COR-L47 (cell line): Measurements from ENCODE around the gene KLHL29.

Experiments
- DNase-seq: peaks from one replicate; lab custom pipeline; 2025; lab: John Stamatoyannopoulos, UW

Gene KLHL29

DNA sequence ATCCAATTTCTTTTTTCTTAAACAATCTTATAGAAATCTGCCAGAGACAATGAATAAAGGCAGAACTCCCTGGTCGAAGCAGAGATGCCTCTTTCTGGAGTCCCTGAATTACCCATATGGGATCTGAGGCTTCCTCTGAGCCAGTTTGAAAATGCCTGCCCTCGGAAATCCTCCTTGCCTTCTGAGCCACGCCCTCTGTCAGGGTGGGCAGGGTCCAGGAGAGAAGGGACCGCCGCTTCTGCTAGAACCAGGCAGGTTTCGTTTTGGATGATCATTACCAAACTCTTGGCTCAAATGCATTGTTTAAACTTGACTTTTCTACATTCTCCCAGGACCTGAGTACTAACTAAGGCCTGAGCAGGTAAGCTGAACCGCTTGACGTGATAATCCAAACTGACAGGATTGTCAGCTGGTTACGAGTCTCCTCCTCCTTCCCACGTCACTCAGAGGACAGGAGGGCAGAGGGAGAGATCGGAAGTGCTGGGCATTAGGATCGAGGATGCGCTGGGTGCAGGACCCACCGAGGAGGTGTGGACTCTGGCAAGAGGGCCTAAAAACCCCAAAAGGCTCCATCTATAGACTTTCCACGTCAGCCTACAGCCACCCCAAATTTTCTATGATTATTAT is 128.4 kb downstream of the KLHL29 start:
- DNase-seq, result no peak

DNA sequence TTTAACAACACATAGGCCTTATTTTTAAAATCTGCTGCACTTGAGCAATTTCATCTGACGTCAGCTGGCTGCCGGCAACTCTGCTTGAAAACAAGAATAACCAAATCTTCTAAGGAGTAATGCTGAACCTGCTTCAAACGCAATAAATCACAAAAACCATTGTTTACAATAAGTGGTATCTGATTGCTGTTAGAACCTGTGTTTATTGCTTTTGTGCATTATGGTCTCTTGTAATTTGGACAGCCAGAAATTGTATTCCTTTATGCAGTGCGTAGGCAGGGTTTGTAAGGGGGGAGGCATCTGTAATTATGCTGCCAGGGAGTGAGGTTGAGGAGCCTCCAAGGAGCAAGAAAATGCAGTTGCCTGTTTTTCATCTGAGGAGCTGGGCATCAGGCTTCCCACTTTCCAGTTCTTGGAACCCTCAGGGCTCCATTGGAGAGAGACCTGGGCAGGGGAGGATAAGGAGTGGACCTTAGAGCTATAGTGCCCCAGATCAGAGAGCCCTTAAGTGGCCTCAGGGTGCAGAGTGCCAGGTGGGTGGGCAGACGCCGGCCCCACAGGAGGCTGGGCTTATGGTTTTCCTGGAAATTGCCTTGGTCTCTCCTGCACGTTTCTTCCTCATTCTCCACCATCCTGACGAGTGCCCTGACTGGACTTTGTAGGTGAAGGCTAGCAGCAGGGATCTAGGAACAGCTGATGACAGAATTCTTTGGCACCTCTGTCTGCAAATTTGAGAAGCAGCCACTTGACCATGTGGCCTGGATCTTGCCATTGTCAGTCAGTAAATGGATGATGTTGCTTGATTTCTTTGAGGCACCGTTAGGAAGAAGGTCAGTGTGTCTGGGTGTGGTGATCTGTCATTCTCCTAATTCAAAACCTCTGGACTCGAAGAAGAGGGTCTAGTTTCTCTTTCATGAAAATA is 129.2 kb downstream of the KLHL29 start:
- no peak for DNase-seq

DNA sequence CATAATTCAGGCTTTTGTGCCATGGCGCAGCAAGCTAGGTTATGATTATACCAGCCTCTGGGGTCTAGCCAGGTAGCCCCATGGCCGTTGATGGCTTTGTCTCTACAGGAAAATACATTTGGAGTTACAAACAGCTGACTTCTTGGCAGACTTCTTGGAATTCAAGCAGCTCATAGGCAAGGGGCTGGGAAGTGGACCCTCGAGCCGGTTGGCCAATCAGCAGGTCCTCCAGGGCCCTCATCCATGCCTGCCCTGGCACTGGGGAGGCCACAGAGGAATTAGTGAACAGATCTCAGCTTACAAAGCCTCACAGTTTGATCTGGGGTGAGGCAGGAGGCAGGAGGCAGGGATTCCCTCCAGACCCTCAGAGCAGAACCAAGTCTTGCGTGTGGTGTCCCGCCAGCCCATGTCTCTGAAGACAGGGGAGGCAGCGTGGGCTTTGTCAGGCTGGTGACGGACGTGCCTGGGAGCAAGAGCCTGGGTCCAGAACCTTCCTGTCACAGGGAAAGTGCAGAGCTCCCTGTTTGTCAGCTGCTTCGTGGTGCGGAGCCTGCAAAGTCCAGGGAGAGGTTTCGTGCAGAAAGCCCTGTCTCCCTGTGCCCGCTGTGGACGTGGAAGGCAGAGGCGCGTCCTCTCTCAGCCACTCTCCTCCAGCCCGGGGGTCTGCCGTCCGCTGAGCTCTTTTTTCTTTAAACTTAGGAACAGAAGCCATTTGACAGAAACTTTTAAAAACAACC is 131.7 kb downstream of the KLHL29 start:
- no peak for DNase-seq

DNA sequence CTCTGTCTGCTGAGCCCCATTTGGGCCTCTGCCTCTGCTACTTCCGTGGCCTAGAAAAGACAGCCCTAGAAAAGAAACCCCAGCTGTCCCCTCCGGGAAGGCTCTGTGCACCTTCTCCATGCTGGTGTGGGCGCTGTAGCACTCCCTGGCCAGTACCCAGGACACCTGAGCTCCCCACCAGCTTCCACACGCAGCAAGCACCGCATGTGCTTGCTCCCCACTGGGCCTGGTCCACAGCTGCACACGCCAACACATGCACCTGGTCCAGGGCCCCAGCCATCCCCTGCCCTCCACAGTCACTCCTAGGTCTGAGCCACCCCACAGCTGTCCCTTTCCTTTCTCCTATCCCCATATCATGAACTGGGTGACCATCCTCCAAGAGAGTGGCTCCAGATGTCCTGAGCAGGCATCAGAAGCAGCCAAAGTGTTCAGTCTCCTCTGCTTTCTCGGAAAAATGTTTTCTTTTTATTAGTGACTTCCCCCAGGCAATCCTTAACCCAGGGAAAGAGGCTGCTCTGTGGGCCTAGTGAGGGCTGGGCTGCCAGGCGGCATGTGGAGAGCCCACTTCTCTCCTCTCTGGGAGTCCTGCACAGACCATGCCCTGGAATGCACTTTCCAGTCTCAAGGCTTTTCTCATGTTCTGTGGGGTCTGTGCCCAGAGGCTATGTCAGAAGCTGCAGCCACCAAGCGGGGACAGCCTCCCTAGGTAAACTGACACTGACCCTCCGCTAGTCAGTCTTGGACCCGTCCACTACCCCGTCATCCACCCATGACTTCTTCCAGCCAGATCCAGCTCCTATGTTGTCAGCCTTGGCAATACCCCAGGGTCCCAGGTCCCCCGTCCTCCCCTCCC is 133.7 kb downstream of the KLHL29 start:
- DNase-seq, result no peak

DNA sequence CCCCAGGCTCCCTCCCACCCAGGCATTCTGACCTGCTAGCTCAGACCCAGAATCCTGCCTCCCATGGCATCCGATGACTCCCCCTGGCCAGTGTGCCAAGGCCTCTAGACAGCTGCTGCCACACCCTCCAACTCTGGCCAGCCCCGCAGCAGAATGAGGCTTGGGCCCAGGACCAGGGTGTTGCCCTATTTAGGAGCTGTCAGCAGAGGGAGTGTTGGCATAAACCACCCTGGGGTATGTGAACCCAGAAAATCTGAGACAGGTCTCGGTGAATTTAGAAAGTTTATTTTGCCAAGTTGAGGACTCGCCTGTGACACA is 134.3 kb downstream of the KLHL29 start:
- DNase-seq, result no peak

DNA sequence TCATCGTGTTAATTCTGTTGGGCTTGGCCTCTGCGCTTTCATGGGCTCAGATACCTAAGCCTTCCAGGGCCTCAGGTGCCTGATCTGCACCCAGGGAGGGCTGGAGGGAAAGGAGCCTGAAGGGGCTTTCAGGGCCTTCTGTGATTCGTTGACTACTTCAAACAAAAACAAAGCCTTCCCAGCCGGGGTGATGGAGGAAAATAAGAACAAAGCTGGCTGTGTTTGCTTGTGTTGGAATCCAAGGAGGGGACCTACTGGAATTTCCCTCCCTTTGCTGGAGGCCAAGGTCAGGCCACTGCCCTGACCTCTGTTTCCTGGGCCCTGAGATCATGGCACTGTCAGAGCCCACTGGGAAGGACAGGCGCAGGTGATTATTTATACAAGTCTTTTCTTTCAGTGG is 135.3 kb downstream of the KLHL29 start:
- DNase-seq, result no peak

DNA sequence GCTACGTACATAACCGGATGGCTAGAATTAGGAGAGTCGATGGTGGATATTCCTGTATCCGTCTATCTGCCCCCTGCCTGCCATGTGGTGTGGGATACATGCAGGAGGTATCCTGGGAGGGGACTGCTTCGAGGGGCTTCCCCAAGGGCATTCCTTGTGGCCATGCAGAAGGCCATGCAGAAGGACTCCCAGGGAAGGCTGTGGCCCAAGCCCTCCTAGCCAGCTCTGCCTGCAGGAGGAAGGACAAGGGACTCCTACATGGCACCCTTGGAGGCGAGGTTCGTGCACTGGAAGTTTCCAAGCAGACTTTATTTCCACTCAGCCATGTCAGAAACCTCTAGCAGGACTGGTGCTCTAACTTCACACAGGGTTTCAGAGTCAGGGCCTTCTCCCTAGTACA is 136.1 kb downstream of the KLHL29 start:
- DNase-seq, result no peak

DNA sequence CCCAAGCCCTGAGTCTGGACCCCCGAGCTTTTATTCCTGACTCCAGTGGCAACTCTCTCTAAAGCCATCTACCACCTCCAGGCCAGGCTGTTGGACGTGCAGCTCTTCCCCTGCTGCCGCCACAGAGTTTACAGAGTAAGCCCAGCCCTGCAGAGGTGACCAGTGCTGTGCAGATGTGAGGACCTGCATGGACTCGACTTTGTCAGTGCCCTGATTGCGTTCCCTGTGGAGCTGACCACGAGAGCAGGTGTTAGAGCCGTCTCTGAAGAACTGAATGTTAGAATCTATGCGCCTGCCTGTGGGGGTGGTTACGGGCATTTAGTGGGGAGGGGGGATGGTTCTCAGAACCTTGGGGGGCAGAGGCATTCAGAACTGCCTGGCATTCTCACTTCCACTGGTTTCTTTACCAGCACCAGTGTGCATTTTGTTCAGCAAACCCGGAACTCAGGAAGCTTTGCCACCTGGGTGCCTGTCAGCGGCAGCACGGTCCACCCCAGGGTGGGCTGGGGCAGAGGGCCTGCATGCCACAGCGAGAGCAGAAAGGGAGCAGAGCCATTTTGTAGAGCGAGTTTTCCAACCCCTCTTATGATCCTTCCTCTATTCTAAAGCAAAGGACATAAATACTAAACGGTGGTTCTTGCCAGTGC is 137.9 kb downstream of the KLHL29 start:
- no peak for DNase-seq

DNA sequence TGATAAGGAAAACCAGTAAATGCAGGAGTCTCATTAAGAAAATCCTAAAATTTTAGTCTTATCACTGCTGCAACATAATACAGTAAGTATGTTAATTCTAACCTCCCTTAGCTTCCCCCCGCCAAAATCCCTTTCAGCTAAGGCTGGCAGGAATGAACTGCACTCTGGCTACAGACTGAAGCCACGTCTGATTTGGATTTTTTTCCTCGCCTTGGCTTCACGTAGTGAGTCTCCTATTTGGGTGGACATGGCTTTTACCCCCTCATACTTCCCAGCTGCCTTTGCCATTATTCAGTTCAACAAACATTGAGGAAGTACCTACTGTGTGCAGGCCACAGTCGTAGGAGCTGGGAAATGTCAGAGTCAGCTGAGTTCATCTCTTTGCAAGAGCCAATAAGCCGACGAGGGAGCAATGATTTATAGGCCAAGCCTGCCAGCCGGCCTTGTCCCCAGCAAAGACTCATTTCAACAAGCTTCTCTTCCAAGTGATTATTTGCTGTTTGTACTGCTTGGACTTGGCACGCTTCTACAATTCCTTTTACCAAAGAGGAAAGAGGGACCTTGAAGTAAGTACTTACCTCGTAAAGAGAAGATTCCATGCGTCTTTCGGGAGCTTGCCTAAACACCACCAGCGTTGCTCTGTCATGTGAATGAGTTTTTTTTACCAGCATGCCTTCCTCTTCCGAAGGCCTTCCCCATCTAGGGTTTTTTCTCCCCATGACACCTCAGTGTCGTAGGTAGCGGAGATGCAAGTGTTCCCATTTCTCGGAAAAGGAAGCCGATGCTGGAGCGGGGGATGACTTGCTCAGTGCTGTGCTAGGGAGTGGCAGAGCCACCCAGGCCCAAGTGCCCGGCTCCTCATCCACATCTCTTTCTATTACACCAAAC is 138.6 kb downstream of the KLHL29 start:
- no peak for DNase-seq

DNA sequence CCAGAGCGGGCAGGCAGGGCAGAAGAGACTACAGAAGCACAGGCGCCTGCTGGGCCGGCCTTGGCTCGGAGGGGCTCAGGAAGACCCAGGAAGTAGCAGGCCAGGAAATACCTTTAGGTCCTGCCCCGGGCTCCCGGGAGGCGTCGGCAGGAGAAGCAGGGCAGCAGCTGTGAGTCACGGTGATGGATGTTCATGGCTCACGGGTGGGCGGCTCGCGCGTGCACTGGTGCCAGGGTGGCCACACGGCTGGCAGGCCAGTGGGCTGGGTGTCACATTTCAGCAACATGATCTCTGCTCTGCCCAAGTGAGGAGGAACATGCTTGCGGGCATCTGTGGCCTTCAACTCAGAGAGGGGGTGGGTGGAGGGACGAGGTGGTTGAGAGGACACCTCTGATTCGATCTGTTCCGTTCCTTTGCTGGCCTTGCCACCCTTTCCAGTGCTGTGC is 139.3 kb downstream of the KLHL29 start:
- DNase-seq, result no peak

DNA sequence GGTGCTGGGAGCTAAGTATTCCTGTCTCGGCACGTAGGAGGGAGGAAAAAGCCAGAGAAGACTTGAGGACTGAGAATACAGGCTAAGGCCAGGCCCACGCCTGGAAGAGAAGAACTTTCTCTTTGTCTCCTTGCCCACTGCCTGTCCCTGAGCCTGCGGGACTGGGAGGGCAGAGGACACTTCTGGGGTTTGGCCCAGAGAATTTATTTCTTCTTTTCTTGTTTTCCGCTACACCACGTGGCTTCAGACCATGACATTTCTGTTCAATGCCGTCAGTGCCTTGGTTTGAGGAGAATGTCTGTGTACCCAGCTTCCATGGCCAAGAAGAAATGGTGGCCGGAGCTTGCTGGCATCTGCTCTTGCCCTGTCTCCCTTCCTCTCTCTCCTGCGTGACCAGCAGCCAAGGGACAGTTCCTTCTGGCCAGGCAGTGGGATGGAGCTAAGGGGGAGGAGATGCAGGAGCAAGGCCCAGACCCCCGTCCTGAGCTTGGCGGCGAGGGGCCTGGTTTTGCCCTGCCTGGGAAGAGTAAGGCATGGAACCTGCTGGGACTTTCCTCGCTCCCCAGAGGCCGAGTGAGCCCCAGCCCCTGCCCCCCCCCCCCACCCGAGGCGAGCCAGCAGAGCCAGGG is 140.3 kb downstream of the KLHL29 start:
- no peak for DNase-seq

DNA sequence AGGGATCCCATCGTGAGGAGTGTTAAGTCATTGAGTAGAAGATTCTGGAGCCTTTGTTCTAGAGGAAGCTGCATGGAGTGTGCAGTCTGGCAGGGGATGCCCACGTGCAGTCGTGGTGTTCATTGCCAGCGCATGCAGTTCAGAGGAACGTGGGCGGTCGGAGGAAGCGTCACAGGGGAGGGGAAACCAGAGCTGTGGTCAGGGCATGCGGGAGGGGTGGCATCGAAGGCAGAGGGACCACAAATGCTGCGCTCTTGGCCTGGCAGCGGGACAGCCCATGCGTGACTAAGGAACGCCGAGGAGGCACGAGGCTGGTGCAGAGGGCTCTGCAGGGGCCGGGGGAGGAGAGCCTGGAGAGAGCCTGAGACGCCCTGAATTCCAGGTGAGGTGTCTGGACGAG is 141.1 kb downstream of the KLHL29 start:
- DNase-seq, result no peak

DNA sequence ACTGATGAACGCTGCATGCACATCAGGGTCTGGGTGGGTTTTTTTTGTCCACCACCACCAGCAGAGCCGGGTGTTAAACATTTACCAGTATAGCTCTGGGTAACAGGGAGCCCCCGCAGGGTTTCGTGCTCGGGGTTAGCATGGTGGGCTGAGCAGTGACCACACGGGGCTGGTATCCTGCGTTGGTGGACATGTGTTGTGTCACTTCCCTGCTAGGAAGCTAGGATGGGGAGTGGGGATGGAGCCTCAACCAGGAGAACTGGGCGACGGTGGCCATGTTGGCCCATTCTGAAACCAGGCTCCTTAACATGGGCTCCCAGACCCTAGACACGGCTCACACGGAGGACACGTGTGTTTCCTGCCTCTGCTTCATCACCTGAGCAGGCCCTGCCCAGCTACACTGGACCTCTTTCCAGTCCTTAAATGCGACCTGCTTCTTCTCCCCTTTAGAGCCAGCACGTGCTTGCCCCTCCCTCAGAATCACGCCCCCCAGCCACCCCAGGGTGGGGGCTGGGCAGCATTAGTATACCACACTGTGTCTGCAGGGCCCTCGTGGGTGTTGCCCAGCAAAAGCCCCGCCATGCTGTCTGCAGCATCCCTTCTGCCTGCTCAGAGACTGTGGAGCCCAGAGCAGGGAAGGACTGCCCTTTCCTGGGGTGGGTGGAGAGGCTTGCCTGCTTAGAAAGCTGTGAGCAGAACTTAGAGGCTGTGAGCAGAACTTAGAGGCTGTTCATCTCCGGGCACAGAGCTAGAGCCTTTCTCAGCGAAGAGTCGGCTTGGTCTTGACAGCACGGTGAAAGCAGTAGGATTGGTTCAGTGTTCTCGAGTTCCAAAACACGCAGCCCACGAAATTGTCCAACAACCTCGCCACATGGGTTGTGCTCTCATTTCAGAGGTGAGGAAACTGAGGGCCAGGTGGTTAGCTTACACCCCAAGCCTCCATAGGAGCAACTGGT is 142.1 kb downstream of the KLHL29 start:
- no peak for DNase-seq

DNA sequence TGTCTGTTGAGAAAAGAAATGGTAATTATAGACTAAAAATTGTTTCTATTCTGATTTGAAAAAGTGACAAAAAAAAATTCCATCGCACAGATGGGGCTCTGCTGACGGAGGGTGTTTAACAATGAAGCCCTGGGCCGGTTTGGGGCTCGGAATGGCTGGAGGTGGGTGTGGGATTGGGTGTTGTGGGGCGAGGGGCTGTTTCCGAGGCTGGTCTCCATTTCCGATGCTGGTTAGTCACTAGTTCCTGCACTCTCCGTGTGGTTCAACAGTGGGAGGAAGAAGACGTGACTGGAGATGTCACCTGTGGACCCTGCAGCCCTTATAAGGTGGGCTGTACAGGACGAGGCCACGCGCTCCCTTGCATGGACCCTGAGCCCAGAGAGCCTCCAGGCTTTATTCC is 143.2 kb downstream of the KLHL29 start:
- DNase-seq, result no peak

DNA sequence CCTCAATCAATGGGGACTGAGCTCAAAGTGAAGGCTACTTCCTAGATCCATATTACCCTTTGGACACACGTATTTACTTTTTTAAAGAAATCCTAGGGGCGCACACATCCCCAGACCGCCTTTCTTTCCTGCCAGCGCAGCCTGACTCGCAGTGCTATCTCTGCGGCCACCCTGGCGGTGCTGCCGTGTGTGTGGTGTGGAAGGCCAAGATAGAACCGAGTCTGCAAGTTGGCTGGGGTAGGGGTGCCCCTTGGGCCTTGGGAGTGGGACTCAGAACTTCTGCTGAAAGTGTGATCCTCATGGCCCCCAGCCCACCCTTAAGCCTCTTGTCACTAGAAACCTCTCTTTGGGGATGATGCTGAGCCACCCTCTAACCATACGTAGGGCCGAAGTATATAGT is 143.7 kb downstream of the KLHL29 start:
- no peak for DNase-seq

DNA sequence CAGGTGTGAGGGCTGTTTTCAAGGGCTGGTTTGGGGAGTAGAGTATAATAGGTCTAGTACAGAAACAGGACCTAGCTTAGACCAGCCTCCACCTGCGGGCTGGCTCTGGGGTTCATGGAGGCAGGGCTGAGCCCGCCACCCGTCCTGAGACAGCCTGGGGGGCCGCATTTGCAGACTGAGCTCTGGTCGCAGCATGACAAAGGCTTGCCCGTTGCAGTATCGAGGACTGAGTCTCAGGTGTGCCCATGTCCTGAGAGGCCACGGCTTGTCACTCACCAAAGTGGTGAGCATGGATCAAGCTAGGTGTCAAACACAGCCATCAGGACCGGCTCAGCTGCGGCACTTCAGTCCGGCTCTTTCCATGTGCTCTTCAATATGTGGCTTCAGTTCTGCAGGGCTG is 144.7 kb downstream of the KLHL29 start:
- no peak for DNase-seq

DNA sequence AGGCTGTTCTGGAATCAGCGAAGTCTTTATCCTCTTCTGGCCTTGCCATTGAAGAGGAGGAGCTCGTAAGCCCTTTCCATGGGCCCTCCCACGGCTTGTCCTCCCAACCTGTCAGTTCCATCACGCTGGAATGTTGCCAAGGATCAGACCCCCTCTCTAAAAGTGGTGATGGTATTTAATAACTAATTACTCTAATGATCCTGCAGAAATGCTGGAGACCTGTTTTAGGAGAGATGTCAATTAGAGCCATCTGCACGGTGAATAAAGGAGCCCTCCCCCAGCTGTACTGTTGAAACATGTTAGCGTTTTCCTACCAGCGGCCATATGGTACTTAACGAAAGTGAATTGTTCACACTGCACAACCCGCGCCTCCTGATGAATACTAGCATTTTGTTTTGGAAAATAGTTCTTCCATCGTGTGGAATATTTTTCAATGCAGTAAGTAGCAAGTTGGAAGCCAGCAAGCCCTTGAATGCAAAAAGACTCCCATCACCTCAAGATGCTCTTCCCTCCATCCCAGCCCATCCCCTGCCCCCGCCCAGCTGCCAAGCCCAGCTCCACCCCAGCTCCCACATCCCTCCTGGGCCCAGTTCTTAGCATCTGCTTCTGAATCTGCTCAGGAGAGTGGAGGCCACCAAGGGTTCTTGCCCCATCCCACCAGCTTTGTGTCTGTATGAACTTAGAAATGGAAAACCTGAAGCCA is 145.4 kb downstream of the KLHL29 start:
- DNase-seq, result no peak

DNA sequence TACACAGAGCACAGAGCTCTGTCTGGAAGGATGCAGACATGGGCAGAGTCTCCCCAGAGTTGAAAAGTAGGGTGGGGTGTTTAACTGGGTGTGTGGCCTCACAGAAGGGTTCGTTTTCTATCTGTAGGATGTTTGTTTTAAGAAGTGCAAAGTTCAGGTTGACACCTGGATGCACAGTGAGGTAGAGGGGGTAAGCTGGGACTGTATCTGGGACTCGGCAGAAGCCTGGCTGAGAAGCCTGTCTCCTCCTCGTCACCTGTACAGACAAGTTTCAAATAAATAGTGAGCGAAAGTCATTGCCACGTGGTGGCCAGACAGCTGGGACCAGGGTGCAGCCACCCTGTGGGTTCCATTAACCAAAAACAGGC is 145.9 kb downstream of the KLHL29 start:
- DNase-seq, result no peak
